Effector memory CD4-positive, alpha-beta T cell (primary cell): ENCODE results near the gene DUS2.
"Not testable (repeated sequence)": the region's sequence is repeated elsewhere in the genome, so short reads cannot be mapped to it uniquely, and the experiment has no call there.

Experiments used
- DNase-seq, 3 donors: peaks; one replicate each; pipeline ENCODE4 v3.0.0-alpha.2; 2020
- H3K27ac ChIP-seq: 2 replicates; pipeline ENCODE4 v1.7.0; 2013; ENCODE audit warnings: mild to moderate bottlenecking, low read length, moderate library complexity; ENCODE audit not compliant: insufficient read depth, poor library complexity, severe bottlenecking
- H3K27me3 ChIP-seq: replicated peaks from 2 replicates; pipeline ENCODE4 v1.7.0; 2013; ENCODE audit warnings: mild to moderate bottlenecking, low read length; ENCODE audit not compliant: insufficient read depth, control insufficient read depth, poor library complexity, severe bottlenecking
- H3K36me3 ChIP-seq: 2 replicates; pipeline ENCODE4 v1.7.0; 2013; ENCODE audit warnings: mild to moderate bottlenecking, low read length, moderate library complexity; ENCODE audit not compliant: control insufficient read depth, insufficient read depth
- H3K4me1 ChIP-seq: 2 replicates; pipeline ENCODE4 v1.7.0; 2013; ENCODE audit warnings: low read length, mild to moderate bottlenecking; ENCODE audit not compliant: control insufficient read depth, insufficient read depth, poor library complexity, severe bottlenecking
- H3K4me3 ChIP-seq: 2 replicates; pipeline ENCODE4 v1.7.0; 2013; ENCODE audit warnings: low read length, low read depth, mild to moderate bottlenecking; ENCODE audit not compliant: insufficient read depth, poor library complexity, severe bottlenecking
- H3K9me3 ChIP-seq: 2 replicates; pipeline ENCODE4 v1.7.0; 2013; ENCODE audit warnings: mild to moderate bottlenecking, low read length, moderate library complexity; ENCODE audit not compliant: control insufficient read depth

DUS2 gene

DNA sequence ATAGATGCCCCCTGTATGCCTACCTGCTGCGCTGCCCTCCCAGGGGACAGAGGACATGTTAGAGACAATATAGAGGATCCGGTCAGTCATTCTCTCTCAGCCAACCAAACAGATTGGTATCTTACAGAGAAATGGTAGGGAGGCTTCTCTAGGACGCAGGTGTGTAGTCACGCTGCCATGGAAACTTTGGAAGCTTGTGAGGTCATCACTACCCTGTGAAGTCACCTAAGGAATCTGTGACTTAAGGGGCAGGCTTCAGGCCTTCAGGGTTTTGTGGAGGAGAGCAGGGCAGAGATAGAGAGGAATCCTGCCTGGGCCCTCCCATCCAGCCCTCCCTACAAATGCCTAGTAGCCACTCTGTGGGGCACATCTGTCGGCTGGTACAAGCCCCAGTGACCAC is 7.4 kb upstream of the DUS2 start, which contains the start of gene DPEP2NB:
Gene DPEP2NB (minus strand): TSS at position 231 of the 400 bp plus-strand sequence. CDS start 141 bp downstream, at position 90.
- Histone ChIP-seq H3K4me3 (no peak within 1 kb of the TSS), H3K9me3 (no peaks in the 10 kb centered on the region), H3K27ac (no peak within 1 kb of the TSS), H3K4me1 (no peaks in the 10 kb centered on the region), H3K36me3 (no peaks in the 10 kb centered on the region), H3K27me3 (no peaks in the 10 kb centered on the region)
- no peak for DNase-seq

DNA sequence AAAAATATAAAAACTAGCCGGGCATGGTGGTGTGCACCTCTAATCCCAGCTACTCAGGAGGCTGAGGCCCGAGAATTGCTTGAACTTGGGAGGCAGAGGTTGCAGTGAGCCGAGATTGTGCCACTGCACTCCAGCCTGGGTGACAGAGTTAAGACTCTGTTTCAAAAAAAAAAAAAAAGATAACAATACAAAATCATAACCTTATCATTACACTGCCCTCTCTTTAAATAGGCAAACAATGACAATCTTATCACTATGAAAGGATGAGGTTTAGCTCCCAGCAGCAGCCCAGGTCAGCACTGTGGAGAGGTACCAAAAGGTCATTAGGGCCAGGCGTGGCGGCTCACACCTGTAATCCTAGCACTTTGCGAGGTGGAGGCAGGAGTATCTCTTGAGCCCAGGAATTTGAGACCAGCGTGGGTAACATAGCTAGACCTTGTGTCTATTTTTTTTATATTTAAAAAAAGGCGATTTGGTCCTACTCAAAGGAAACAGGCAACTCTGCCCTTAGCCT is 3.9 kb upstream of the DUS2 start:
- Histone ChIP-seq H3K4me3 (no peak overlapping the region), H3K27me3 (no peaks in the 10 kb centered on the region), H3K9me3 (no peaks in the 10 kb centered on the region), H3K36me3 (peaks cover 8% of the 10 kb centered on the region), H3K27ac (no peak overlapping the region), H3K4me1 (peaks cover 21% of the 10 kb centered on the region)
- no peak for DNase-seq

DNA sequence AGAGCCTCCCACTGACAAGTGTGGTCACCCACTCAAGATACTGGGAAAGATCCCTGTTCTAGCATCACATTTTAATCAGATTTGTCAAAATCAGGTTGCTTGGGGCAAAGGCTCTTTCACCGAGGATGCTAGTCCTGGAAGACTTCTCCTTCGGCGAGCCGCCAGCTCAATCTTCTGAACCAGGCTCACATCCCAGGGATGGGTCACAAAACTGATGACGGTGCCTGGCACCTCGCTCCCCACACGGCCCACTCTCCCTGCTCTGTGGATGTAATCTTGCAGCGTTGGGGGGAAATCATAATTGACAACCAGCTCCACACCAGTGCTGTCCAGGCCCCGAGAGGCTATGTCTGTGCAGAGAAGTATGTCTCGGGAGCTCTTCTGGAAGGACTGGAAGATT is 1.6 kb upstream of the DUS2 start:
- no peak overlapping the region for H3K4me3 ChIP-seq
- DNase-seq, result no peak
- no peaks in the 10 kb centered on the region for H3K9me3 ChIP-seq
- H3K27ac ChIP-seq, result no peak overlapping the region
- no peaks in the 10 kb centered on the region for H3K27me3 ChIP-seq
- peaks cover 21% of the 10 kb centered on the region for H3K4me1 ChIP-seq
- H3K36me3 ChIP-seq, result peaks cover 8% of the 10 kb centered on the region

DNA sequence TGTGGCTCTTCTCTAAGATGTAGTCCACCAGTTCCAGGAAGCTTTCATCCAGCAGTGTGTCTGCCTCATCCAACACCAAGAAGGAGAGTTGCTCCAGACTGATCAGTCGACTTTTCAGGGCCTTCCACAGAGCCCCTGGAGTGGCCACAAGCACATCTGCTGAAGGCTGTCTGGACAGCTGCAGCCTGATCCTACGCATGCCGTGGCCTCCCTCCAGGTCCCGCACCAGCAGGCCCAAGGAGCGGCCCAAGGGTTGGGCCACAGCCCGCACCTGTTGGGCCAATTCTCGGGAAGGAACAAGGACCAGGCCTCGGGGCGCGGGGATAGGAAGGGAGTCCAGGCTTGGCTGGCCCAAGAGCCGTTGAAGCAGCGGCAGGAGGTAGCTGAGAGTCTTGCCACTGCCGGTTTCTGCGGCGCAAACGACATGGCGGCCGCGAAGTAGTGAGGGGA is 781 bp upstream of the DUS2 start:
- Histone ChIP-seq H3K9me3 (no peaks in the 10 kb centered on the region), H3K36me3 (peaks cover 11% of the 10 kb centered on the region), H3K27me3 (no peaks in the 10 kb centered on the region), H3K4me1 (peaks cover 21% of the 10 kb centered on the region), H3K27ac (peak overlapping the region; percentile 79), H3K4me3 (peak overlapping the region; percentile 94)
- peak in 1 of 3 donors; percentile 3 for DNase-seq

DNA sequence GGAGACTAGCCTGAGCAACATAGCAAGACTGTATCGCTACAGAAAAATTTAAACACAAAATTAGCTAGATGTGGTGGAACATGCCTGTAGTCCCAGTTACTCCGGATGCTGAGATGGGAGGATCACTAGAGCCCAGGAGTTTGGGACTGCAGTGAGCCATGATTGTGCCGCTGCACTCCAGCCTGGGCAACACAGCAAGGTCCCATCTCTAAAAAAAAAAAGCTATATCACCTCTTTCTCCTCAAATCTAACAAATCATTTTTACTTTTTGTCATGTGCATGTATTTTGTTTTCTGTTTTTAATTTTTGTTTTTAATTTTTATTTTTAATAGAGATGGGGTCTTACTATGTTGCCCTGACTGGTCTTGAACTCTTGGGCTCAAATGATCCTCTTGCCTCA is 5.9 kb downstream of the DUS2 start:
- no peak overlapping the region for H3K4me3 ChIP-seq
- DNase-seq, result no peak
- no peak overlapping the region for H3K27ac ChIP-seq
- peaks cover 3% of the 10 kb centered on the region for H3K4me1 ChIP-seq
- H3K36me3 ChIP-seq, result peaks cover 13% of the 10 kb centered on the region
- H3K27me3 ChIP-seq, result no peaks in the 10 kb centered on the region
- no peaks in the 10 kb centered on the region for H3K9me3 ChIP-seq

DNA sequence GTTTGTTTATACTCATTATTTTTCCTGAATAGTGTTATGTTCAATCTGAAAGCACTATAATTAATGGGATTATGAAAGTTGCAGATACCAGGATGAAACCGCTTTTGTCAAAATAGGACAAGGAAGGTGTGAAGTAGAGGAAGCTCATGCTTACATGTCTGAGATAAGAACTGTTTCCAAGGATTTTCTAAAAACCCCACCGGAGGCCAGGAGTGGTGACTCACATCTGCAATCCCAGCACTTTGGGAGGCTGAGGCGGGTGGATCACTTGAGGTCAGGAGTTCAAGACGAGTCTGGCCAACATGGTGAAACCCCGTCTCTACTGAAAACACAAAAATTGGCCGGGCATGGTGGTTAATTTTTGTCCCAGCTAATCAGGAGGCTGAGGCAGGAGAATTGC is 7.0 kb downstream of the DUS2 start:
- DNase-seq, H3K4me3 ChIP-seq, H3K4me1 ChIP-seq, H3K9me3 ChIP-seq, H3K27ac ChIP-seq, H3K27me3 ChIP-seq: not testable (repeated sequence)
- peaks cover 13% of the 10 kb centered on the region for H3K36me3 ChIP-seq

DNA sequence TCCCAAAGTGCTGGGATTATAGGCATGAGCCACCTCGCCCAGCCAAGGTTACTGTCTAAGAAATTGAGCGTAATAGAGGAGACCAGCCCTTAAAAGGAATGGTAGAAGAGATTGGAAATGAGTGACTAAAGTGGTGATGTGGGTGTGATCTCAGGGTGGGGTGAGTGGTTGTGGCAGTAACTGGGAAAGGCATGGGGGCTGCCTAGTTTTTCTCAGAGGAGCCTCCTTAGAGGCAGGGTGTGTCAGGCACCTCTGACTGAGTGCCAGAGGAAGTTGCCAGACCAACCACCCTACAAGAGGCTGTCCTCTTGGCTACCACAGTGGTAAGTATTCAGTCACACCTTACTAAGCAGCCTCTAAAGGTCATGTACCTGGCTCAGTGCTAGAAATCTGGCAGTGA is 8.9 kb downstream of the DUS2 start:
- no peak for DNase-seq
- H3K27ac ChIP-seq, result no peak overlapping the region
- H3K9me3 ChIP-seq, result no peaks in the 10 kb centered on the region
- H3K27me3 ChIP-seq, result no peaks in the 10 kb centered on the region
- no peaks in the 10 kb centered on the region for H3K4me1 ChIP-seq
- no peak overlapping the region for H3K4me3 ChIP-seq
- peaks cover 10% of the 10 kb centered on the region for H3K36me3 ChIP-seq

DNA sequence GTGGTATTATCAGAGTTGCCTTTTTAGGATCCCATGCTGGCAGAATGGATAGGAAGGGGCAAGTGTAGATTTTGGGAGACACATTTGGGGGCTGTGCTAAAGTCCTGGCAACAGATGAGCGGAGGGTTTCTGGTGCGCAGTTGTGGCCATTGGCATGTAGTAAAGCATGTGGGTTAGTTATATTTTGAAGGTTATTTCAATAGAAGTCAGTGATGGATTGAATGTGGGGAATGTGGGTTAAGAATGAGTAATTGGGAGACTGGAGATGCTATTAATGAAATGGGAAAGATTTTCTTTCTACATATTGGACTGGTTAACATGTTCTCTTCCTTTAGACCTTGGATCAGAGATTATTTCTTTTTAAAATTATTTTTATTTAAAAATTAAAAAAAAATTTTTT is 10.0 kb downstream of the DUS2 start:
- no peaks in the 10 kb centered on the region for H3K4me1 ChIP-seq
- H3K9me3 ChIP-seq, result no peaks in the 10 kb centered on the region
- no peak for DNase-seq
- H3K27ac ChIP-seq, result no peak overlapping the region
- no peaks in the 10 kb centered on the region for H3K27me3 ChIP-seq
- H3K4me3 ChIP-seq, result no peak overlapping the region
- peaks cover 5% of the 10 kb centered on the region for H3K36me3 ChIP-seq

DNA sequence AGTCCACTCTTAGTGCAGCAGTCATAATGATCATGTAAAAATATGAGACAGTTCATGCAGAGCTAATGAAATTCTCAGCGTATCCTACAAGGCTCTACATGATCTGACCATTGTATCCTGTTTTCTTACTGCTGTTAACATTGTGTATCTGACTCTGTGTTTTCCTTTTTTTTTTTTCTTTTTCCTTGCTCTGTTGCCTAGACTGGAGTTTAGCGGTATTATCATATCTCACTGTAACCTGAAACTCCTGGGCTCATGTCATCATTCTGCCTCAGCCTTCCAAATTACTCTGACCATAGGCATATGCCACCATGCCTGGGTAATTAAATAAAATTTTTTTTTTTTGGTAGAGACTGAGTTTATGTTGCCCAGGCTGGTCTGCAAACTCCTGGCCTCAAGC is 12.1 kb downstream of the DUS2 start:
- Histone ChIP-seq H3K27ac (no peak overlapping the region), H3K4me1 (no peaks in the 10 kb centered on the region), H3K27me3 (no peaks in the 10 kb centered on the region), H3K4me3 (no peak overlapping the region), H3K9me3 (no peaks in the 10 kb centered on the region), H3K36me3 (no peaks in the 10 kb centered on the region)
- DNase-seq, result no peak

DNA sequence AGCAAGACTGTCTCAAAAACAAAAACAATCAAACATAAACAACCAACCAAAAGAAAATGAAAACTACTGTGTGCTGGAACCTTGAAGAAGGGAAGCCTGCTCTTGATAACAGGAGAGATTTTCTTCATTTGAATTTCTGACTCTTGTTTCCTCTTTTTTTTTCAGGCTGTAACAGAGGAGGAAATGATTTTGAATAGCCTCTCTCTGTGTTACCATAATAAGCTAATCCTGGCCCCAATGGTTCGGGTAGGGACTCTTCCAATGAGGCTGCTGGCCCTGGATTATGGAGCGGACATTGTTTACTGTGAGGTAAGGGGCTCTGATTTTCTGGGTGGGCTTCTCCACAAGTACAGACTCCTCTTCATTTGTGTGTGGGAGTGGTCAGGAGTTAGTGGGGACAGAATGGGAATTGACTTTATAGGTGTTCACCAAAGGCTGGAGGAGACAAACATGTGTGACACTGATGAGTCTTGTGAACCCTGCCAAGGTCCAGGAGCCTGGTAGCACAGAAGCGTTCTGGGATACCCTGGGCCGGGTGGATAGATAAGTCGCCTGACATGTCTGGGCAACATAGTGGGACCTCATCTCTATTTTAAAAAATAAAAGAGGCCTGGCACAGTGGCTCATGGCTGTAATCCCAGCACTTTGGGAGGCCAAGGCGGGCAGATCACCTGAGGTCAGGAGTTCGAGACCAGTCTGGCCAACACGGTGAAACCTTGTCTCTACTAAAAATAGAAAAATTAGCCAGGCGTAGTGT is 14.9 kb downstream of the DUS2 start:
- Histone ChIP-seq H3K36me3 (no peaks in the 10 kb centered on the region), H3K4me1 (no peaks in the 10 kb centered on the region)

More for the DNA sequence above, 14.9 kb downstream of the DUS2 start:
- H3K9me3 ChIP-seq, result no peaks in the 10 kb centered on the region
- no peak overlapping the region for H3K27ac ChIP-seq
- no peaks in the 10 kb centered on the region for H3K27me3 ChIP-seq
- no peak overlapping the region for H3K4me3 ChIP-seq
- DNase-seq, result no peak
